Activated T-cell treated with anti-CD3 and anti-CD28 coated beads for 24 hours (primary cell): ENCODE data around the gene CRTAC1.

Experiments
- DNase-seq: peaks from one replicate; pipeline ENCODE4 v3.0.0-alpha.2; 2020; ENCODE audit warnings: low read depth

Gene CRTAC1

DNA sequence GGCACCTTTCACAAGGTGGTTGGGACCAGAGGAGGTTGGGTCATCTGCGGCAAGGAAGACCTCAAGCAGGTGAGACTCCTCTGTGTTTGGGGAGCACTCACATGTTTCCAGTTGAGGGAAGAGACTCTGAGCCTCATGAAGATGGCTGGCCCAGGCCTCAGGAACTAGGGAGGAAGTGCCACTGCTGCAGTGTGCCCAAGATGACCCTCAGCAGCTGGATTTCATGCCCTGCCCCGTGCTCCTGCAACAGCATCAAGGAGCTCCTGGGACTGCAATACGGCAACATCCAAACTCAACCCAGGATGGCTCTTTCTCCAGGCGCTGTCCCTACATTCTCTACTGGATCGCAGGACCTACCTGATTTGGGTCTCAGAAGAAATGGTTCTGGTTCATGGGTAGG lies 106.9 kb downstream of the CRTAC1 start:
- DNase-seq = no peak

- DNase-seq = no peak
Measured at GRCh38 chr10:97923057-97923456, 107.4 kb downstream of the CRTAC1 start.

- no peak for DNase-seq
Measured at GRCh38 chr10:97922022-97922758, 108.2 kb downstream of the CRTAC1 start.

- no peak for DNase-seq
Measured at GRCh38 chr10:97921581-97922021, 108.8 kb downstream of the CRTAC1 start.

- no peak for DNase-seq
Measured at GRCh38 chr10:97920865-97921264, 109.6 kb downstream of the CRTAC1 start.

DNA sequence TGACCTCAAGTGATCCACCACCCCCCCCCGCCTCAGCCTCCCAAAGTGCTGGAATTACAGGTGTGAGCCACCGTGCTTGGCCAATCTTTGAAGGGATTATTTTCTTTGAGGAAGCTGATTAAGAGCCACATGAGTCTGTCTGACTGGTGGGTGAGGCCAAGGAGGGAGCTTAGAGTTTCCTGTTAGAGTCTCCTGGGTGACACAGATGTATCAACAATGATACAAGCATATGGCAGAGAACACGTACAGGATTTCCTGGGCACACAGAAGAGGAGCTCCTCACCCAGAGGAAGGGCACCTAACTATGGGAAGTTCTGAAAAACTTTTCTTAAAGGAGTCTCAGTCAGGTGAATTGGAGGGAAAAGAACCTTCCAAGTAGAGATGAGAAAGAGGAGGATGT lies 111.4 kb downstream of the CRTAC1 start:
- no peak for DNase-seq

GRCh38 chr10:97916586-97916985 lies 113.8 kb downstream of the CRTAC1 start:
- no peak for DNase-seq

GRCh38 chr10:97915346-97916131 lies 114.9 kb downstream of the CRTAC1 start:
- DNase-seq = no peak

- DNase-seq = peak; percentile 67
Measured at GRCh38 chr10:97914837-97915211, 115.6 kb downstream of the CRTAC1 start.

DNA sequence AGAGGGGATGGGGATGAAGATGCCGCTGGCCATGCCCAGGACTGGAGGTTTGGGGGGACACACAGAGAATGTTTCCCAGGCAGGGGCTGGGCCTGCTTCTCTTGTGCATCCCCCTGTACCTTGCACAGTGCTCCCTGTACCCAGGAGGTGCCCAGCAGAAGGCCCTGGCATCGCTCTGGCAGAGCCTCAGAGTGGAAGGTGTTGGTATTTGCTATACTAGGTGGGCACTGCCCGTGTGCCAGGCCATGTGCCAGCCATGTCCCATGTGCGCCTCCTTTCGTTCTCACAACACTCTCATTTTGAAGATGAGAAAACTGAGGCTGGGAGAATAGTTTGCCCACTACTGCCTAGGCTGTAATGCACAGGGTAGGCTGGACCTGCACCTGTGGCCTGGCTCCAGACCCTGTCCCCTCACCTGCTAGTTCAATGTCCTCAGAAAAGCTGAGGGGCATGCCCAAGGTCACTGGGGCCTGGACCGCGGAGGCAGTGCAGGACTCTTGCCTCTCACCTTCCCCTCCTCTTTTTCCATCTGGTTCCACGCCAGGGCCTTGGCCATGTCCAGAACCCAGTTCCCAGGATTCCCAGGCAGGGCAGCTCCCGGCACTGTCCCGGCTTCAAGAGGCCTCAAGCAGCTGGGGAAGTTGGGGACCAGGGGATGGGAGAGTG lies 116.1 kb downstream of the CRTAC1 start:
- no peak for DNase-seq

DNA sequence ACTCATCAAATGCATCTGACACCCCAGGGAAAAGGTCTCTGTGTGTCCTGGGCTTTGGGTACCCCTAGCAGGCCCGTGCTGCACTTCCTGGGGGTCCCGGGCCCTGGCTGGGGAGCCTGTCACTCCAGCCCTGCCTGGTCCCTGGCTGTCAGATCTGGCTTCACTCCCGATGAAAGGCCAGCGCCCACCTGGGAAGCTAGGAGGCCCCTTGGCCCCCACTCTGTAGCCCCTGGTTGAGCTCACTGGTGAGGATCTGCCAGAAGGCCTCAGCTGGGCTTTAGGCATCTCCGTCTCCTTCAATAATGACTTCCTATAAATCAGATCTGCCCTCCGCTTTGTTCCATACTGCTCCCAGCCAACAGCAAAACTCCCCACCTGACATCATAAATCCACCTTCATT lies 116.8 kb downstream of the CRTAC1 start:
- no peak for DNase-seq

GRCh38 chr10:97913193-97913592 lies 117.2 kb downstream of the CRTAC1 start:
- DNase-seq = no peak

- no peak for DNase-seq
Measured at GRCh38 chr10:97911217-97911616, 119.2 kb downstream of the CRTAC1 start.

- no peak for DNase-seq
Measured at GRCh38 chr10:97910661-97911060, 119.8 kb downstream of the CRTAC1 start.

DNA sequence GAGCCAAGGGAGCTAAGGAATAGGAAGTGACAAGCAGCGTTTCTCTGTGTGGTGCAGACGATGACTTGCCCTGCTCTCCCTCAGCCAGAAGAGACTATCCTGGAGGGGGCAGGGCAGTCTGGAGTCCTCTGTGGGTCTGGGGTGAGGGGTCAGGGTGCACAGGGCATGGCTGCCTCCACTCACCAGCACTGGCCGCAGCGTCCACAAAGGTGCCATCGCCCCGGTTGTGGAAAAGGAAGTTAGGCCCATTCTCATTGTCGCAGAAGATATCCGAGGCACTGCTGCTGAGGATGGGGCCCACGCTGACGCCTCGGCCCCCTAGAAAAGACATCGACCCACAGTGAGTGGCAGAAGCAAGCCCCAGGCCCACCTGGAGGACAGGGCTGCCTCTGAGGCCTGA lies 122.6 kb downstream of the CRTAC1 start:
- no peak for DNase-seq

GRCh38 chr10:97907211-97907610 lies 123.2 kb downstream of the CRTAC1 start:
- no peak for DNase-seq

DNA sequence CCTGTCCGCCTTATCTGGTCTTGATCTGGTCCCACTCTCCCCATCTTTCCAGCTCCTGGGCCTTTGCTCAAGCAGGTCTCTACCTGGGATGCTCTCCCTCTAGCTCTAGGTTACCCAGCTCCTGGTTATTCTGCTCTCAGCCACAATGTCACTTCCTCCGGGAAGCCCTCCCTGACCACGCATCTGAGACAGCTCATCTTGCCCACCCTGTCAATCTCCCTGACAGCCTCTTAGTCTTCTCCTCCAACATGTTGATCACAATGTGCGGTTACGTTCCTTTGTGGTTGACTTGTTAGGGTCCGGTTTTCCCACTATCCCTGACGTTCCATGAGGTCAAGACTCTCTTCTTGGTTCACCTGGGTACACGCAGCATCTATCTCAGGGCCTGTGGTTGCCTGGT lies 125.1 kb downstream of the CRTAC1 start:
- no peak for DNase-seq

- no peak for DNase-seq
Measured at GRCh38 chr10:97904576-97904975, 125.8 kb downstream of the CRTAC1 start.

DNA sequence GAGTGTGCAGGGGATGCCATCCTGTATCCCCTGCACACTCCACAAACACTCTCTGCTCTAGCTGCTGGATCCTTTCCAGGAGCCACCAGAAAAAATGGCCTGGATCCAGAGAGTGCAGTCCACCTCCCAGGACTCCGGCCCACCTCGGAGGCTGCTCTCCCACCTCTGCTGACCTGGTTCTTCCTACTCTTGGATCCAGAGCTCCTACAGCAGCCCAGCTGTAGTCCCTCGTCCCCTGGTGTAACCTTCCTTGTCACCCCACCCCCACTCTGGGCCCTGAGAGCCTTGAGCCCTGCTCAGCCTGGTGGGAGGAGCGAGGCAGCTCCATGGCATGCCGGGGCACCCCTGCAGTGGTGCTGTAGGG lies 126.4 kb downstream of the CRTAC1 start:
- no peak for DNase-seq

GRCh38 chr10:97903128-97904017 lies 127.0 kb downstream of the CRTAC1 start:
- no peak for DNase-seq

DNA sequence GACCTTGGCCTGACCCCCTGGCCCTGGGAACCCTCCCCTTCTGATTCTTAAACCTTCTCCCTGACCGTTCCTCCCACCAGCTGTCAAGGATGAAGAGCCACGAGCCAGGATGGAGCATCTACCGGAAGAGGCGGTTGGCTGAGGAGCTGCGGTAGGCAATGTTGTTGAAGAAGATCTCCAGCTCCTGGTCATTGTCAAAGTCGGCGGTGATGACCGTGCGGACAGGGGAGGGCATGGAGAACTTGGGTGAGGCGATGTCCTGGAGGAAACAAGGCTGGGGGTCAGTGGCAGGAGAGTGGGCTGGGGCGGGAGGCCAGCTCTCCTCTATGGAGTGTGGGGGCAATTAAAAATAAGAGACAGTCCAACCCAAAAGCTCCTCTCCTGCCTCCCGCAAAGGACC lies 129.0 kb downstream of the CRTAC1 start:
- DNase-seq = no peak

GRCh38 chr10:97898429-97898828 lies 132.0 kb downstream of the CRTAC1 start:
- no peak for DNase-seq
